GM18907 (cell line): ENCODE measurements around the gene CCDC9B.

Experiments used
- ATAC-seq: cut with Tn5 transposase; IDR thresholded peaks from one replicate; pipeline ENCODE4 v1.9.1; 2021; ENCODE audit warnings: mild to moderate bottlenecking, moderate library complexity; ENCODE audit not compliant: unreplicated experiment

Gene CCDC9B

GRCh38 chr15:40310001-40310959 lies 30.5 kb downstream of the CCDC9B start:
- no peak for ATAC-seq

GRCh38 chr15:40309344-40309862 lies 31.3 kb downstream of the CCDC9B start:
- no peak for ATAC-seq

GRCh38 chr15:40307421-40308211 lies 33.1 kb downstream of the CCDC9B start, which contains the start of gene PLCB2:
TSS of gene PLCB2 (minus strand) at chr15:40307935. CDS start at chr15:40307672, 263 bp downstream.
- ATAC-seq = peak; percentile 65

GRCh38 chr15:40306908-40307307 lies 33.8 kb downstream of the CCDC9B start:
- no peak for ATAC-seq

GRCh38 chr15:40306371-40306770 lies 34.4 kb downstream of the CCDC9B start:
- ATAC-seq = no peak

- no peak for ATAC-seq
Observed at GRCh38 chr15:40305281-40305680, 35.5 kb downstream of the CCDC9B start.

- no peak for ATAC-seq
Observed at GRCh38 chr15:40303576-40303975, 37.2 kb downstream of the CCDC9B start.

GRCh38 chr15:40302981-40303380 lies 37.8 kb downstream of the CCDC9B start:
- ATAC-seq = no peak

GRCh38 chr15:40302288-40302886 lies 38.4 kb downstream of the CCDC9B start:
- ATAC-seq = no peak

GRCh38 chr15:40301467-40302179 lies 39.1 kb downstream of the CCDC9B start:
- no peak for ATAC-seq

GRCh38 chr15:40300771-40301170 lies 40.0 kb downstream of the CCDC9B start:
- no peak for ATAC-seq

- no peak for ATAC-seq
Observed at GRCh38 chr15:40300367-40300766, 40.4 kb downstream of the CCDC9B start.

GRCh38 chr15:40298216-40298935 lies 42.4 kb downstream of the CCDC9B start:
- no peak for ATAC-seq

- ATAC-seq = no peak
Observed at GRCh38 chr15:40297356-40297755, 43.4 kb downstream of the CCDC9B start.

GRCh38 chr15:40296561-40297230 lies 44.0 kb downstream of the CCDC9B start:
- ATAC-seq = no peak

- no peak for ATAC-seq
Observed at GRCh38 chr15:40295877-40296560, 44.7 kb downstream of the CCDC9B start.

- ATAC-seq = no peak
Observed at GRCh38 chr15:40295297-40295696, 45.4 kb downstream of the CCDC9B start.
